SK-N-SH treated with all-trans-retinoic acid at 6 μM for 48 hours (cell line): ENCODE results near the gene YJEFN3.

Experiments
- ATAC-seq: fragments of 200-7000 bp; cut with Tn5 transposase; 3 replicates; pipeline ENCODE4 v1.9.1; 2020; ENCODE audit warnings: mild to moderate bottlenecking, moderate library complexity
- ARNTL ChIP-seq: fragments of 450-650 bp; formaldehyde crosslinking; IDR thresholded peaks from 2 replicates; pipeline ENCODE4 v1.5.0; 2020; ENCODE audit warnings: low read depth, mild to moderate bottlenecking, moderate library complexity, borderline replicate concordance
- BACH2 ChIP-seq: fragments of 250-450 bp; sonication (Bioruptor Pico); IDR thresholded peaks from 2 replicates; pipeline ENCODE4 v1.9.0; 2021; ENCODE audit warnings: mild to moderate bottlenecking, borderline replicate concordance
- CREB5 ChIP-seq: fragments of 250-450 bp; sonication (Bioruptor Pico); IDR thresholded peaks from 2 replicates; pipeline ENCODE4 v1.5.1; 2020; ENCODE audit warnings: low read depth, mild to moderate bottlenecking, moderate library complexity
- CSDC2 ChIP-seq: fragments of 250-450 bp; sonication (Bioruptor Pico); IDR thresholded peaks from 2 replicates; pipeline ENCODE4 v1.5.0; 2020; ENCODE audit warnings: mild to moderate bottlenecking, moderate library complexity
- CSRNP3 ChIP-seq: fragments of 250-450 bp; sonication (Bioruptor Pico); IDR thresholded peaks from 2 replicates; pipeline ENCODE4 v1.5.1; 2021; ENCODE audit warnings: mild to moderate bottlenecking, moderate library complexity
- ESRRG ChIP-seq: fragments of 250-450 bp; sonication (Bioruptor Pico); IDR thresholded peaks from 2 replicates; pipeline ENCODE4 v1.6.1; 2021; ENCODE audit warnings: mild to moderate bottlenecking
- GLIS3 ChIP-seq: fragments of 250-450 bp; sonication (Bioruptor Pico); IDR thresholded peaks from 2 replicates; pipeline ENCODE4 v1.5.0; 2020; ENCODE audit warnings: mild to moderate bottlenecking, moderate library complexity
- ISL1 ChIP-seq: fragments of 250-450 bp; sonication (Bioruptor Pico); IDR thresholded peaks from 2 replicates; pipeline ENCODE4 v2.1.2; 2022; ENCODE audit warnings: mild to moderate bottlenecking, moderate library complexity
- OSR1 ChIP-seq: fragments of 250-450 bp; sonication (Bioruptor Pico); IDR thresholded peaks from 2 replicates; pipeline ENCODE4 v1.8.0; 2022; ENCODE audit warnings: moderate library complexity, mild to moderate bottlenecking, inconsistent platforms
- PATZ1 ChIP-seq: fragments of 250-450 bp; sonication (Bioruptor Pico); IDR thresholded peaks from 2 replicates; pipeline ENCODE4 v1.8.0; 2020; ENCODE audit warnings: mild to moderate bottlenecking, moderate library complexity, borderline replicate concordance
- POU6F1 ChIP-seq: fragments of 250-450 bp; sonication (Bioruptor Pico); IDR thresholded peaks from 2 replicates; pipeline ENCODE4 v1.8.0; 2021; ENCODE audit warnings: low read depth, mild to moderate bottlenecking, moderate library complexity, borderline replicate concordance
- RARB ChIP-seq: fragments of 250-450 bp; sonication (Bioruptor Pico); IDR thresholded peaks from 2 replicates; pipeline ENCODE4 v1.8.0; 2021; ENCODE audit warnings: mild to moderate bottlenecking, moderate library complexity
- TCF4 ChIP-seq: fragments of 250-450 bp; sonication (Bioruptor Pico); IDR thresholded peaks from 2 replicates; pipeline ENCODE4 v1.8.0; 2021; ENCODE audit warnings: mild to moderate bottlenecking, moderate library complexity, borderline replicate concordance
- TOX ChIP-seq: fragments of 250-450 bp; sonication (Bioruptor Pico); IDR thresholded peaks from 2 replicates; pipeline ENCODE4 v1.8.0; 2021; ENCODE audit warnings: mild to moderate bottlenecking, moderate library complexity, borderline replicate concordance
- ZFP3 ChIP-seq: fragments of 250-450 bp; sonication (Bioruptor Pico); IDR thresholded peaks from 2 replicates; pipeline ENCODE4 v1.5.0; 2020; ENCODE audit warnings: mild to moderate bottlenecking, moderate library complexity
- ZFP30 ChIP-seq: fragments of 450-650 bp; formaldehyde crosslinking; IDR thresholded peaks from 2 replicates; pipeline ENCODE4 v1.5.0; 2022; ENCODE audit warnings: mild to moderate bottlenecking, moderate library complexity
- ZNF565 ChIP-seq: fragments of 450-650 bp; formaldehyde crosslinking; conservative IDR thresholded peaks from 2 replicates; pipeline ENCODE4 v1.5.0; 2020; ENCODE audit warnings: low read depth, mild to moderate bottlenecking, moderate library complexity

The YJEFN3 gene

GRCh38 chr19:19485998-19486290, 42.8 kb upstream of the YJEFN3 start (continued):
- TF ChIP-seq CREB5 (CRISPR knock-in tag) (no peak), PATZ1 (no peak), ARNTL (CRISPR knock-in tag) (no peak), POU6F1 (CRISPR knock-in tag) (no peak), ZFP30 (CRISPR knock-in tag) (no peak)

- TF ChIP-seq GLIS3 (CRISPR knock-in tag) (no peak), ESRRG (CRISPR knock-in tag) (no peak), TCF4 (CRISPR knock-in tag) (no peak), TOX (no peak), BACH2 (CRISPR knock-in tag) (no peak), RARB (CRISPR knock-in tag) (no peak), ARNTL (CRISPR knock-in tag) (no peak)
- no peak for ATAC-seq
Observed at GRCh38 chr19:19486343-19487076, 42.2 kb upstream of the YJEFN3 start.

GRCh38 chr19:19487077-19487949, 41.4 kb upstream of the YJEFN3 start:
- no peak for TF ChIP-seq OSR1
- TF ChIP-seq BACH2 (CRISPR knock-in tag), result no peak
- no peak for TF ChIP-seq CREB5 (CRISPR knock-in tag)
- TF ChIP-seq PATZ1, result no peak
- TF ChIP-seq TOX, result no peak
- TF ChIP-seq, all 23 proteins: peak for 0
- no peak for ATAC-seq

- no peak for ATAC-seq
- TF ChIP-seq CREB5 (CRISPR knock-in tag) (no peak), BACH2 (CRISPR knock-in tag) (no peak), ZNF565 (CRISPR knock-in tag) (no peak), GLIS3 (CRISPR knock-in tag) (no peak), CSDC2 (CRISPR knock-in tag) (no peak), ZFP30 (CRISPR knock-in tag) (no peak), RARB (CRISPR knock-in tag) (no peak), ZFP3 (CRISPR knock-in tag) (no peak), ISL1 (CRISPR knock-in tag) (no peak), ESRRG (CRISPR knock-in tag) (no peak), CSRNP3 (no peak)
Observed at GRCh38 chr19:19487950-19488874, 40.5 kb upstream of the YJEFN3 start.
